Measurements from ENCODE around the gene MFAP3. TPM values are rescaled to one million over a fixed set of nuclear protein-coding genes. Genes with fewer than 3 reads are reported as not detected.

Gene MFAP3
- total RNA-seq, 2 experiments from 2014 or later, result 27.7 to 29.9 TPM

DNA sequence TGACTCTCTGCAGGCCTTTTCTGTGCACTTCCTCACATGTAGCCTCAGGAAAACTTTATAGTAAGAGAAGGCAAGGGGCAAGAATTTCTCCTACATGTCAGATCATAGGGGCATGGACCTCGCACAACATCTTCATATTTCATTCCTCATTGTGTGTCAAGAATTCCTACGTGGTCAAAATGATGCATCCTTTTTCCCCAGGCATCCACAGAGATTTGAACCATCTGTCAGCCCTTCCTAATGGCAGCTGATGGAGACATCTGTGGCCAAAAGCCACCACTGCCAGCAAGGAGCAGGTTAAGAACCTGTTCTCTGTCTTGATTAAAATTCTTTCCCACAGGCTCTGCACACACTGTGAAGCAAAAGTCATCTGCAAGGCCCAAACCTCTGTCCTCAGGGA lies 42.5 kb downstream of the MFAP3 start:
- no peak for DNase-seq (ENCODE audit: low spot score)
- H2AFZ ChIP-seq (ENCODE audit: low read length), result no peak overlapping the region
- H3K4me3 ChIP-seq (ENCODE audit: low read depth, low read length, poor library complexity, severe bottlenecking), result no peak overlapping the region
- intact Hi-C loops (cut with micrococcal nuclease; ENCODE audit: unreplicated experiment), result no loop called here
- TF ChIP-seq CTCF (conservative IDR thresholded peaks at IDR 0.05; ENCODE audit: low read length), result no peak
- no peak for TF ChIP-seq EZH2phosphoT487 (IDR thresholded peaks at IDR 0.05; ENCODE audit: borderline replicate concordance, low read depth, low read length)
- no peaks in the 10 kb centered on the region for H4K20me1 ChIP-seq (ENCODE audit: insufficient read depth, low read length)
- CTCF ChIA-PET (ENCODE audit: unreplicated experiment), result no interaction called here
- H3K79me2 ChIP-seq (ENCODE audit: insufficient read depth, low read depth, low read length), result no peaks in the 10 kb centered on the region
- no peaks in the 10 kb centered on the region for H3K36me3 ChIP-seq (ENCODE audit: insufficient read depth, low read length)
- no peak overlapping the region for H3K27ac ChIP-seq (ENCODE audit: low read depth, low read length, poor library complexity, severe bottlenecking)
- H3K4me1 ChIP-seq (ENCODE audit: insufficient read depth, low read length, poor library complexity, severe bottlenecking), result no peaks in the 10 kb centered on the region
- BruUV-seq (replicated peaks), result no TSS peak
- POLR2A ChIA-PET, result interaction anchor here (0.7 kb wide), 1 partner anchor 21 kb away, joined by 3 read pairs; no protein-coding TSS in a partner anchor
- no peak overlapping the region for H3K4me2 ChIP-seq (ENCODE audit: low read length)
- H3K9me3 ChIP-seq (ENCODE audit: low read length), result no peaks in the 10 kb centered on the region
- H3K9me2 ChIP-seq (ENCODE audit: insufficient read depth, low read length), result no peaks in the 10 kb centered on the region

GRCh38 chr5:154084062-154084639 lies 45.4 kb downstream of the MFAP3 start:
- Histone ChIP-seq H3K9me3 (ENCODE audit: low read length) (no peaks in the 10 kb centered on the region), H3K27ac (ENCODE audit: low read depth, low read length, poor library complexity, severe bottlenecking) (no peak overlapping the region), H3K79me2 (ENCODE audit: insufficient read depth, low read depth, low read length) (no peaks in the 10 kb centered on the region), H3K36me3 (ENCODE audit: insufficient read depth, low read length) (no peaks in the 10 kb centered on the region), H3K4me2 (ENCODE audit: low read length) (no peak overlapping the region), H3K4me3 (ENCODE audit: low read depth, low read length, poor library complexity, severe bottlenecking) (no peak overlapping the region), H4K20me1 (ENCODE audit: insufficient read depth, low read length) (no peaks in the 10 kb centered on the region), H2AFZ (ENCODE audit: low read length) (no peak overlapping the region), H3K4me1 (ENCODE audit: insufficient read depth, low read length, poor library complexity, severe bottlenecking) (no peaks in the 10 kb centered on the region), H3K9me2 (ENCODE audit: insufficient read depth, low read length) (no peaks in the 10 kb centered on the region)
- intact Hi-C loops (cut with micrococcal nuclease; ENCODE audit: unreplicated experiment), result no loop called here
- ChIA-PET CTCF (ENCODE audit: unreplicated experiment) (no interaction called here), POLR2A (interaction anchor here (0.7 kb wide), 1 partner anchor 594 kb away, joined by 3 read pairs; no protein-coding TSS in a partner anchor)
- no peak for DNase-seq (ENCODE audit: low spot score)
- BruUV-seq (replicated peaks), result no TSS peak
- TF ChIP-seq EZH2phosphoT487 (IDR thresholded peaks at IDR 0.05; ENCODE audit: borderline replicate concordance, low read depth, low read length), result no peak
- TF ChIP-seq CTCF (conservative IDR thresholded peaks at IDR 0.05; ENCODE audit: low read length), result no peak

- Histone ChIP-seq H3K4me1 (ENCODE audit: insufficient read depth, low read length, poor library complexity, severe bottlenecking) (no peaks in the 10 kb centered on the region), H2AFZ (ENCODE audit: low read length) (no peak overlapping the region), H3K9me3 (ENCODE audit: low read length) (no peaks in the 10 kb centered on the region), H3K9me2 (ENCODE audit: insufficient read depth, low read length) (no peaks in the 10 kb centered on the region), H3K27ac (ENCODE audit: low read depth, low read length, poor library complexity, severe bottlenecking) (no peak overlapping the region), H3K4me3 (ENCODE audit: low read depth, low read length, poor library complexity, severe bottlenecking) (no peak overlapping the region), H3K4me2 (ENCODE audit: low read length) (no peak overlapping the region), H4K20me1 (ENCODE audit: insufficient read depth, low read length) (no peaks in the 10 kb centered on the region), H3K36me3 (ENCODE audit: insufficient read depth, low read length) (no peaks in the 10 kb centered on the region), H3K79me2 (ENCODE audit: insufficient read depth, low read depth, low read length) (no peaks in the 10 kb centered on the region)
- BruUV-seq (replicated peaks), result no TSS peak
- TF ChIP-seq CTCF (conservative IDR thresholded peaks at IDR 0.05; ENCODE audit: low read length) (no peak), EZH2phosphoT487 (IDR thresholded peaks at IDR 0.05; ENCODE audit: borderline replicate concordance, low read depth, low read length) (no peak)
- ChIA-PET CTCF (ENCODE audit: unreplicated experiment) (interaction anchor here (1.5 kb wide), 1 partner anchor 14 kb away, joined by 4 read pairs; no protein-coding TSS in a partner anchor), POLR2A (no interaction called here)
- DNase-seq (ENCODE audit: low spot score), result no peak
- intact Hi-C loops (cut with micrococcal nuclease; ENCODE audit: unreplicated experiment), result no loop called here
These were observed 47.4 kb downstream of the MFAP3 start for GRCh38 chr5:154086146-154086545.

Measured in OCI-LY7 (cell line).